Endodermal cell (in vitro differentiated cells): ENCODE measurements around the gene TMEM132A. TPM values are rescaled to one million over a fixed set of nuclear protein-coding genes. Genes with fewer than 3 reads are reported as not detected.
"Not testable (repeated sequence)": the region's sequence is repeated elsewhere in the genome, so short reads cannot be mapped to it uniquely, and the experiment has no call there.

Source experiments
- DNase-seq: peaks from one replicate; pipeline ENCODE4 v3.0.0-alpha.2; 2017
- H3K27ac ChIP-seq: 2 replicates; pipeline ENCODE4 v1.5.1; 2013; ENCODE audit warnings: mild to moderate bottlenecking, low read depth, low read length, moderate library complexity
- H3K27me3 ChIP-seq: 2 replicates; pipeline ENCODE4 v1.6.1; 2013; ENCODE audit warnings: mild to moderate bottlenecking, low read length, moderate library complexity; ENCODE audit not compliant: insufficient read depth, control insufficient read depth, poor library complexity, severe bottlenecking
- H3K36me3 ChIP-seq: 2 replicates; pipeline ENCODE4 v1.7.0; 2013; ENCODE audit warnings: mild to moderate bottlenecking, low read length, moderate library complexity; ENCODE audit not compliant: control insufficient read depth, insufficient read depth
- H3K4me1 ChIP-seq: one replicate; pipeline ENCODE4 v1.7.0; 2013; ENCODE audit warnings: low read length; ENCODE audit not compliant: control insufficient read depth, insufficient read depth
- H3K4me3 ChIP-seq: 2 replicates; pipeline ENCODE4 v1.5.1; 2013; ENCODE audit warnings: mild to moderate bottlenecking, low read length, moderate library complexity
- H3K9ac ChIP-seq: 2 replicates; pipeline ENCODE4 v1.6.1; 2013; ENCODE audit warnings: mild to moderate bottlenecking, low read length, moderate library complexity; ENCODE audit not compliant: poor library complexity, severe bottlenecking; ENCODE audit errors: extremely low read depth
- H3K9me3 ChIP-seq: 2 replicates; pipeline ENCODE4 v1.6.1; 2013; ENCODE audit warnings: mild to moderate bottlenecking, low read length, moderate library complexity; ENCODE audit not compliant: control insufficient read depth
- H3K27ac Mint-ChIP-seq: 2 replicates; pipeline ENCODE4 v1.8.0; 2020; ENCODE audit warnings: mixed read lengths
- H3K27me3 Mint-ChIP-seq: 2 replicates; pipeline ENCODE4 v1.8.0; 2021; ENCODE audit warnings: mild to moderate bottlenecking, mixed read lengths; ENCODE audit not compliant: insufficient read depth
- H3K36me3 Mint-ChIP-seq: 2 replicates; pipeline ENCODE4 v1.8.0; 2020; ENCODE audit warnings: low read depth, mixed read lengths
- H3K4me1 Mint-ChIP-seq: 2 replicates; pipeline ENCODE4 v1.8.0; 2020; ENCODE audit warnings: mixed read lengths
- H3K4me3 Mint-ChIP-seq: 2 replicates; pipeline ENCODE4 v1.8.0; 2020; ENCODE audit warnings: mild to moderate bottlenecking, moderate library complexity, mixed read lengths
- H3K9me3 Mint-ChIP-seq: 2 replicates; pipeline ENCODE4 v1.8.0; 2020; ENCODE audit warnings: mild to moderate bottlenecking, mixed read lengths
- CTCF ChIP-seq: fragments of 200-600 bp; sonication (generic); conservative IDR thresholded peaks from 2 replicates; pipeline ENCODE4 v1.5.0; 2021; ENCODE audit warnings: antibody characterized with exemption, mild to moderate bottlenecking
- WGBS, 2 experiments: methylation state at CpG; one replicate each; pipeline versions ENCODE4 v1.1.5 to v1.1.7; 2013; ENCODE audit warnings: missing lambda C conversion rate in 2 of 2, mixed read lengths in 1 of 2; ENCODE audit not compliant: insufficient coverage in 1 of 2, insufficient read length in 1 of 2; 5-methylcytosine and 5-hydroxymethylcytosine counted together
- total RNA-seq, 2 donors: library from RNA; stranded (reverse); fragmentation: NEBNext Ultra II Directional in 1 of 2; extraction: Animal tissue kit (Norgen Biotek cat#: 25700) in 1 of 2; gene quantifications; 2 replicates in 1 of 2; 3 replicates in 1 of 2; pipeline ENCODE4 v1.2.1, GENCODE V29; 2021

TMEM132A gene
- total RNA-seq, 2 donors from 2014 or later, result 135 to 140 TPM

GRCh38 chr11:60972182-60973030 lies 48.1 kb downstream of the TMEM132A start:
- H3K9me3 Mint-ChIP-seq, result peaks cover 7% of the 10 kb centered on the region
- no peaks in the 10 kb centered on the region for H3K36me3 ChIP-seq
- peak; percentile 34 for DNase-seq
- peaks cover under 1% of the 10 kb centered on the region for H3K36me3 Mint-ChIP-seq
- 91 to 96% methylated on average over 8 to 15 of the region's 15 CpGs for WGBS, 2 experiments
- H3K27me3 Mint-ChIP-seq, result peaks cover 12% of the 10 kb centered on the region
- H3K4me3 Mint-ChIP-seq, result no peak overlapping the region
- no peak overlapping the region for H3K27ac ChIP-seq
- H3K27ac Mint-ChIP-seq, result no peak overlapping the region
- H3K4me1 ChIP-seq, result no peaks in the 10 kb centered on the region
- H3K27me3 ChIP-seq, result peaks cover 9% of the 10 kb centered on the region
- no peak overlapping the region for H3K4me3 ChIP-seq
- H3K4me1 Mint-ChIP-seq, result peaks cover 5% of the 10 kb centered on the region
- no peak overlapping the region for H3K9ac ChIP-seq
- TF ChIP-seq CTCF, result no peak
- H3K9me3 ChIP-seq, result peaks cover 9% of the 10 kb centered on the region

GRCh38 chr11:60973699-60974098 lies 49.4 kb downstream of the TMEM132A start:
- Histone ChIP-seq H3K27me3 (peaks cover 9% of the 10 kb centered on the region), H3K9ac (no peak overlapping the region), H3K27ac (no peak overlapping the region), H3K36me3 (no peaks in the 10 kb centered on the region), H3K9me3 (peaks cover under 1% of the 10 kb centered on the region), H3K4me1 (no peaks in the 10 kb centered on the region), H3K4me3 (no peak overlapping the region)
- 89 to 92% methylated on average over 5 to 6 of the region's 6 CpGs for WGBS, 2 experiments
- no peak overlapping the region for H3K4me3 Mint-ChIP-seq
- peaks cover 5% of the 10 kb centered on the region for H3K4me1 Mint-ChIP-seq
- peaks cover 13% of the 10 kb centered on the region for H3K27me3 Mint-ChIP-seq
- H3K36me3 Mint-ChIP-seq, result no peaks in the 10 kb centered on the region
- no peak for TF ChIP-seq CTCF
- DNase-seq, result peak; percentile 25
- no peak overlapping the region for H3K27ac Mint-ChIP-seq
- no peaks in the 10 kb centered on the region for H3K9me3 Mint-ChIP-seq

- H3K4me3 Mint-ChIP-seq, H3K27ac Mint-ChIP-seq, H3K4me1 ChIP-seq, H3K9me3 ChIP-seq, H3K4me1 Mint-ChIP-seq, H3K27me3 ChIP-seq, H3K36me3 ChIP-seq, H3K9me3 Mint-ChIP-seq, H3K4me3 ChIP-seq, H3K36me3 Mint-ChIP-seq, H3K9ac ChIP-seq: not testable (repeated sequence)
- H3K27me3 Mint-ChIP-seq, result peaks cover 13% of the 10 kb centered on the region
- peak overlapping the region; percentile 87 for H3K27ac ChIP-seq
- WGBS, 2 experiments, result 89 to 91% methylated on average over 5 to 13 of the region's 13 CpGs
- DNase-seq, result peak; percentile 23
Measured at GRCh38 chr11:60974316-60974715, 50.1 kb downstream of the TMEM132A start.
